Left lung (tissue), 14 donors: ENCODE measurements around the gene CYREN. TPM values are rescaled to one million over a fixed set of nuclear protein-coding genes. Genes with fewer than 3 reads are reported as not detected.

ENCODE experiments used
- ATAC-seq: fragments of 200-7000 bp; cut with Tn5 transposase; one replicate; pipeline ENCODE4 v1.9.1; 2020; ENCODE audit warnings: moderate library complexity
- DNase-seq, 4 donors: peaks; one replicate each; pipeline ENCODE4 v3.0.0-alpha.2; 2013 to 2020
- H3K27ac ChIP-seq, 2 donors: fragments of 200-600 bp; sonication (generic) in 1 of 2; one replicate each; pipeline versions ENCODE4 v1.5.0 to v1.8.0; 2020 to 2021
- H3K27me3 ChIP-seq, 2 donors: fragments of 200-600 bp; sonication (generic) in 1 of 2; one replicate each; pipeline versions ENCODE4 v1.5.0 to v1.8.0; 2020 to 2021
- H3K36me3 ChIP-seq, 2 donors: fragments of 200-600 bp; sonication (generic) in 1 of 2; one replicate each; pipeline versions ENCODE4 v1.5.0 to v1.8.0; 2020 to 2021
- H3K4me1 ChIP-seq, 2 donors: fragments of 200-600 bp; one replicate each; pipeline ENCODE4 v1.8.0; 2021
- H3K4me3 ChIP-seq, 2 donors: fragments of 200-600 bp; sonication (generic) in 1 of 2; one replicate each; pipeline versions ENCODE4 v1.5.0 to v1.8.0; 2020 to 2021; ENCODE audit warnings: mild to moderate bottlenecking in 1 of 2
- H3K9me3 ChIP-seq, 2 donors: fragments of 200-600 bp; sonication (generic) in 1 of 2; one replicate each; pipeline versions ENCODE4 v1.5.0 to v1.8.0; 2020 to 2021
- intact Hi-C, 2 donors: fragments of 100-400 bp; cut with DNase I; formaldehyde crosslinking; loops; one replicate each; pipeline versions ENCODE4 v1.11.2 to v1.14.2; 2022
- long read RNA-seq, 12 donors: library from polyadenylated mRNA in 2 of 12; unstranded in 2 of 12; transcript quantifications; one replicate each; pipeline ENCODE4 v2.0.0 and lab custom pipeline, GENCODE V29; 2019 to 2026
- polyA plus RNA-seq, 6 donors: library from polyadenylated mRNA; unstranded; fragments of 120-200 nt; gene quantifications; one replicate each; pipeline ENCODE4 v1.2.1, GENCODE V29; 2013; ENCODE audit not compliant: insufficient read length in 6 of 6
- total RNA-seq, 2 donors: library from RNA; stranded (reverse); fragmentation: NEBNext Ultra II Directional; extraction: Animal tissue kit (Norgen Biotek cat#: 25700); gene quantifications; one replicate each; pipeline ENCODE4 v1.2.1, GENCODE V29; 2021
- TF ChIP-seq, protein P1 (sequence below), 2 donors: fragments of 200-600 bp; sonication (generic) in 1 of 2; IDR thresholded peaks; one replicate each; pipeline versions ENCODE4 v1.5.0 to v1.8.0; 2021; ENCODE audit warnings: antibody characterized with exemption in 2 of 2
- donor health status: DM: no; HTN: yes; CAD: no.
- donor health status: DM: no; HTN: no; CAD: no.

The CYREN gene, protein sequence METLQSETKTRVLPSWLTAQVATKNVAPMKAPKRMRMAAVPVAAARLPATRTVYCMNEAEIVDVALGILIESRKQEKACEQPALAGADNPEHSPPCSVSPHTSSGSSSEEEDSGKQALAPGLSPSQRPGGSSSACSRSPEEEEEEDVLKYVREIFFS
- total RNA-seq (10 to 100 TPM; 32.1 to 39.9 TPM), polyA plus RNA-seq (10 to 100 TPM; 43.1 to 52.6 (median 48.0) TPM)
- long read RNA-seq, donor 1, partial matches to known transcripts: 9 of 21 reads
- long read RNA-seq, donor 1, other reads (novel, unspliced or antisense): 6 of 21 reads
- long read RNA-seq, donor 2, transcript CYREN-202 (4 exons, 1,738 nt): major isoform, 5 of 19 reads
- long read RNA-seq, donor 2, partial matches to known transcripts: 0 of 19 reads
- long read RNA-seq, donor 2, other reads (novel, unspliced or antisense): 5 of 19 reads
- long read RNA-seq, donor 3, partial matches to known transcripts: 0 of 11 reads
- long read RNA-seq, donor 3, other reads (novel, unspliced or antisense): 0 of 11 reads
- long read RNA-seq, donor 4, transcript CYREN-202 (4 exons, 1,738 nt): major isoform, 9 of 25 reads
- long read RNA-seq, donor 4, partial matches to known transcripts: 1 of 25 reads
- long read RNA-seq, donor 4, other reads (novel, unspliced or antisense): 10 of 25 reads
- long read RNA-seq, donor 5, transcript CYREN-202 (4 exons, 1,738 nt): major isoform, 7 of 11 reads
- long read RNA-seq, donor 5, partial matches to known transcripts: 0 of 11 reads
- long read RNA-seq, donor 5, other reads (novel, unspliced or antisense): 0 of 11 reads
- long read RNA-seq, donor 6, transcript CYREN-202 (4 exons, 1,738 nt): major isoform, 7 of 20 reads
- long read RNA-seq, donor 6, partial matches to known transcripts: 0 of 20 reads
- long read RNA-seq, donor 6, other reads (novel, unspliced or antisense): 6 of 20 reads
- long read RNA-seq, donor 7, partial matches to known transcripts: 9 of 13 reads
- long read RNA-seq, donor 7, other reads (novel, unspliced or antisense): 0 of 13 reads
- long read RNA-seq, donor 8, transcript CYREN-202 (4 exons, 1,738 nt): major isoform, 6 of 19 reads
- long read RNA-seq, donor 8, partial matches to known transcripts: 11 of 19 reads
- long read RNA-seq, donor 8, other reads (novel, unspliced or antisense): 0 of 19 reads
- long read RNA-seq, donor 9: 0 reads
- long read RNA-seq, donor 10, transcript CYREN-202 (4 exons, 1,738 nt): major isoform, 16 of 56 reads
- long read RNA-seq, donor 10, partial matches to known transcripts: 1 of 56 reads
- long read RNA-seq, donor 10, other reads (novel, unspliced or antisense): 30 of 56 reads
- long read RNA-seq, donor 11, partial matches to known transcripts: 7 of 17 reads
- long read RNA-seq, donor 11, other reads (novel, unspliced or antisense): 0 of 17 reads
- long read RNA-seq, donor 12, partial matches to known transcripts: 0 of 6 reads
- long read RNA-seq, donor 12, other reads (novel, unspliced or antisense): 0 of 6 reads

DNA sequence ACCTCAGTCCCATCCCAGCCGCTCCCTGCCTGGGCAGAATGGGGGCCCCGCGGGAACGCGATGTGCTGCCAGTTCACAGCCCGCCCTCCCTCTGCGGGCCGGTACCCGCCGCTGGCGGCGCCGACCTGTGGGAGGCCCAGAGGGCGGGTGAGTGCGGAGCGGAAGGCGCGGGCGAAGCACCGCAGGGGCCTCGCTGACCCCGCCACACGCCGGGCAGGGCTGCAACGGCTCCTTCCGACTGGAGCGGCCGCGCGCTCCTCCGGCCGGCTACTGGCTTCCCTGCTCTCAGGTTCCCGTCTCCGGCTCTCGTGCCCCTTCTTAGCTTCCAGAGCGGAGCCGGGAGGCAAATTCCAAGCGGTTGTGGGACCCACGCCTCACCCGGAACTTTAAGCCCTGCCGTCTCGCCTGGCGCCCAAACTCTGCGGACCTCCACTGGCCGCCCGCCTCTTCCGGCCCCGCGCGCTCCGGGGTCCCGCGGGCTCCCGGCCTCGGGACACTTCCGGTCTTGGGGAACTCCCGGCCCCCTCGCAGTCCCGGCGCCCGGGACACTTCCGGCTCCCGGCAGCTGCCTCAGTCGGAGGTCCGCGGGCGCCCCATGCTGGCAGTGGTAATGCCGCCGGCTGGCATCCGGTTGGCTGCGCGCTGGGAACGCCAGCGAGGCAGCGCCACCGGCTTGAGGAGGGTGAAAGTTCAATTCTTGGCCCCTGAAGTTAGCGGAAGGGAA is at the start of gene CYREN:
CYREN (minus strand) TSS at position 434 of the 724 bp plus-strand sequence. CDS start 1,785 bp downstream, outside the sequence.
- Histone ChIP-seq H3K4me1 (peaks cover 8 to 54% of the 10 kb centered on the region in 2 donors), H3K27me3 (no peaks in the 10 kb centered on the region)
- intact Hi-C loops: no loop called here

DNA sequence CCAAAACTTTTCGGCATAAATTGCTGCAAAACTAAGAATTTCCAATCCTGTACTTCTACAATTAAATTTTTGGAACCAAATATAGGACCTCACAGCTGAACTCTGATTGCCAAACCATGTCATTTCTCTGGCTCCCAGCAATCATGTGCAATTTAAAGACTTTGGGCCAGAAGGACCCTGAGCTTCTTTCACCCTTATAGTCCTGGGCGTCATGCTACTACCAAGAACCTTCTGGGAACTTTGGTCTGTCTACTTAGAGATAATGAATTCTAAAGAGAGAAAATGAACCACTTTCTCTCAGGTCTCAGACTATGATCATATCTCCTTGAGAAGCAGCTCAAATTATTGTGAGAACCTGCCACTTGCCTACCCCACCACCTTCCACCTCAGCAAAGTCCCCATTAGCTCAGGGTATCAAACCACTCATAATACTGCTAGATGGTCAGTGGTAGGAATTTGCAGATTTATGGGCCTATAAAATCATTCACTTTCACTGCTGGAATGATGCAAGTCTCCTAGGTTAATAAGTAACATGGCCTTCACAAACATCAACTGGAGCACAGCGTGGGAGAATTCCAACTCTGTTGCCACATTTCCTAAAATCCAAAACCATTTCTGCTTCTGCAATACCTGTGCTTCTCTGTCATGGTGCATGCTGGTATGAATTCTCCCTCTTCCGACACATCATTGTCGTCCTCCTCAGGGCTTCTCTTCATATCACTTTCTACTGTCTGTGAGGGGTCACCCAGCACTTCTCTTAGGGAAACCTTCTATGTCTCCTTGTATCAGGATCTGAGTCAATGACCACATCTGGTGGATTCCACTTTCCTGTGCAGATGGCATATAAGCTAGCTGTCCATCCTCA is 47.4 kb upstream of the CYREN start:
- intact Hi-C loops: no loop called here
- Histone ChIP-seq H3K27me3 (no peaks in the 10 kb centered on the region), H3K4me3 (no peak overlapping the region), H3K9me3 (no peaks in the 10 kb centered on the region), H3K27ac (no peak overlapping the region), H3K4me1 (no peaks in the 10 kb centered on the region), H3K36me3 (no peaks in the 10 kb centered on the region)
- peak; percentile 47 for ATAC-seq
- TF ChIP-seq, protein P1, sequence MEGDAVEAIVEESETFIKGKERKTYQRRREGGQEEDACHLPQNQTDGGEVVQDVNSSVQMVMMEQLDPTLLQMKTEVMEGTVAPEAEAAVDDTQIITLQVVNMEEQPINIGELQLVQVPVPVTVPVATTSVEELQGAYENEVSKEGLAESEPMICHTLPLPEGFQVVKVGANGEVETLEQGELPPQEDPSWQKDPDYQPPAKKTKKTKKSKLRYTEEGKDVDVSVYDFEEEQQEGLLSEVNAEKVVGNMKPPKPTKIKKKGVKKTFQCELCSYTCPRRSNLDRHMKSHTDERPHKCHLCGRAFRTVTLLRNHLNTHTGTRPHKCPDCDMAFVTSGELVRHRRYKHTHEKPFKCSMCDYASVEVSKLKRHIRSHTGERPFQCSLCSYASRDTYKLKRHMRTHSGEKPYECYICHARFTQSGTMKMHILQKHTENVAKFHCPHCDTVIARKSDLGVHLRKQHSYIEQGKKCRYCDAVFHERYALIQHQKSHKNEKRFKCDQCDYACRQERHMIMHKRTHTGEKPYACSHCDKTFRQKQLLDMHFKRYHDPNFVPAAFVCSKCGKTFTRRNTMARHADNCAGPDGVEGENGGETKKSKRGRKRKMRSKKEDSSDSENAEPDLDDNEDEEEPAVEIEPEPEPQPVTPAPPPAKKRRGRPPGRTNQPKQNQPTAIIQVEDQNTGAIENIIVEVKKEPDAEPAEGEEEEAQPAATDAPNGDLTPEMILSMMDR (IDR thresholded peaks at IDR 0.05): no peak
- no peak for DNase-seq

More for the DNA sequence above, at the start of gene CYREN:
- Histone ChIP-seq H3K36me3 (peaks cover 0 to 31% of the 10 kb centered on the region in 2 donors), H3K27ac (peak within 1 kb of the TSS; percentile 92 to 100), H3K9me3 (no peaks in the 10 kb centered on the region), H3K4me3 (peak within 1 kb of the TSS; percentile 57 to 85)
- peak; percentile 88 to 99 (median 95) for DNase-seq
- TF ChIP-seq, protein P1 (IDR thresholded peaks at IDR 0.05): peak; percentile 50 to 57
- peak; percentile 95 for ATAC-seq

DNA sequence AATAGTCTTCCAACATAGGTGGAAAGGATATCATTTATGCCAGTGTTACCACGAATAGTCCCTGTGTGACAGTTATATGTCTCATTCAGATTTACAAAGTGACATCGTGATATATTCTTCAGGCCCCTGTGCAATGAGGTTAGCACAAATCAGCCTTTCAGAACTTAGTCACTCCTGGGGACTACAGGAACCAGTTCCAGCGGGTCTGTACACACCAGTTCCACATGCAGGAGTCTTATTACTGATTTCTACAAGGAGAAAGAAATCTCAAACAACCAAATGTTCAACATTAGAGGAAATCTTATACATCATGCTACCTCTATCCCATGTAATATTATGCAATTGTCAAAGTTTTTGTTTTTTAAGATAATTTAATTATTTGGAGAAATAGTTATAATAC is 45.2 kb upstream of the CYREN start:
- ATAC-seq: no peak

More for the DNA sequence above, 45.2 kb upstream of the CYREN start:
- TF ChIP-seq, protein P1 (IDR thresholded peaks at IDR 0.05): no peak
- Histone ChIP-seq H3K9me3 (no peaks in the 10 kb centered on the region), H3K36me3 (no peaks in the 10 kb centered on the region), H3K27me3 (no peaks in the 10 kb centered on the region), H3K4me3 (no peak overlapping the region), H3K4me1 (peaks cover 0 to 7% of the 10 kb centered on the region in 2 donors), H3K27ac (no peak overlapping the region)
- DNase-seq: no peak
- intact Hi-C loops: no loop called here
